ENCODE results near the gene MORN3. TPM values are rescaled to one million over a fixed set of nuclear protein-coding genes. Genes with fewer than 3 reads are reported as not detected.
A peak's percentile ranks its signal among the peaks of the same experiment; 100 is the strongest.

Gene MORN3
- total and polyA plus RNA-seq, 9 of the 15 experiments (the other 6 are each of a cell fraction or from before 2014, with no cell fraction given), result 0.09 to 0.27 (median 0.20) TPM

DNA sequence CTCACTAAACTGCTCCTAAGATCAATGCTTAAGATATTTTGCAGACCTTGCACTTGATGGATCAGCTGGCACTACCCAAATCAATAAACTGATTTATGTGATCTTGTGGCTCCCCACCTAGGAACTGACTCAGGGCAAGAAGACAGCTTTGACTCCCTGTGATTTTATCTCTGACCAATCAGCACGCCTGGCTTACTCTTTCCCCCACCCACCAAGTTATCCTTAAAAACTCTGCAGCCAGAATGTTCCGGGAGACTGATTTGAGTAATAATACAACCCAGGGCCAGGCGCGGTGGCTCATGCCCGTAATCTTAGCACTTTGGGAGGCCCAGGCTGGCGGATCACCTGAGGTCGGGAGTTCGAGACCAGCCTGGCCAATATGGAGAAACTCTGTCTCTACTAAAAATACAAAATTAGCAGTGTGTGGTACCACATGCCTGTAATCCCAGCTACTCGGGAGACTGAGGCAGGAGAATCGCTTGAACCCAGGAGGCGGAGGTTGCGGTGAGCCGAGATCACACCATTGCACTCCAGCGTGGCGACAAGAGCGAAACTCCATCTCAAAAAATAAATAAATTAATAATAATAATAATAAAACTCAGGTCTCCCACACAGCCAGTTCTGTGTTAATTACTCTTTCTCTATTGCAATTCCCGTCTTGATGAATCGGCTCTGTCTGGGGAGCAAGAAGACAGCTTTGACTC, 12.0 kb downstream of the MORN3 start (continued):
- TF ChIP-seq ZBTB11 (CRISPR knock-in tag; IDR thresholded peaks at IDR 0.05) (no peak), MYNN (IDR thresholded peaks at IDR 0.05) (no peak), MYNN (CRISPR knock-in tag; IDR thresholded peaks at IDR 0.05) (no peak), CBX1 (IDR thresholded peaks at IDR 0.05; ENCODE audit: low read depth) (no peak), PHF21A (IDR thresholded peaks at IDR 0.05; ENCODE audit: borderline replicate concordance, low read depth) (no peak), MAFK (IDR thresholded peaks at IDR 0.05; ENCODE audit: low read length) (no peak), SMAD3 (CRISPR knock-in tag; conservative IDR thresholded peaks at IDR 0.05) (no peak), BRCA1 (IDR thresholded peaks at IDR 0.05) (no peak), BRCA1 (CRISPR knock-in tag; IDR thresholded peaks at IDR 0.05) (no peak), TFE3 (CRISPR knock-in tag; IDR thresholded peaks at IDR 0.05) (no peak), GABPB2 (CRISPR knock-in tag; conservative IDR thresholded peaks at IDR 0.05) (no peak), ZNF3 (CRISPR knock-in tag; IDR thresholded peaks at IDR 0.05) (no peak), KAT8 (IDR thresholded peaks at IDR 0.05; ENCODE audit: low read depth) (no peak), FOS (IDR thresholded peaks at IDR 0.05; ENCODE audit: extremely low read depth, insufficient read length) (no peak), MED1 (CRISPR knock-in tag; IDR thresholded peaks at IDR 0.05; ENCODE audit: borderline replicate concordance) (no peak), EP300 (IDR thresholded peaks at IDR 0.05; ENCODE audit: low read length) (no peak), MTA2 (IDR thresholded peaks at IDR 0.05; ENCODE audit: low read depth) (no peak), SUPT5H (IDR thresholded peaks at IDR 0.05) (no peak), PKNOX1 (IDR thresholded peaks at IDR 0.05) (0 out of 2 replicates have a peak, but pooled peaks have one; percentile 11), NCOA4 (IDR thresholded peaks at IDR 0.05; ENCODE audit: partially characterized antibody) (no peak)
- TF ChIP-seq, protein P1, sequence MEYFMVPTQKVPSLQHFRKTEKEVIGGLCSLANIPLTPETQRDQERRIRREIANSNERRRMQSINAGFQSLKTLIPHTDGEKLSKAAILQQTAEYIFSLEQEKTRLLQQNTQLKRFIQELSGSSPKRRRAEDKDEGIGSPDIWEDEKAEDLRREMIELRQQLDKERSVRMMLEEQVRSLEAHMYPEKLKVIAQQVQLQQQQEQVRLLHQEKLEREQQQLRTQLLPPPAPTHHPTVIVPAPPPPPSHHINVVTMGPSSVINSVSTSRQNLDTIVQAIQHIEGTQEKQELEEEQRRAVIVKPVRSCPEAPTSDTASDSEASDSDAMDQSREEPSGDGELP (CRISPR knock-in tag; IDR thresholded peaks at IDR 0.05; ENCODE audit: borderline replicate concordance), result no peak; the same call in 1 of the 2 replicates
- TF ChIP-seq, protein P2, sequence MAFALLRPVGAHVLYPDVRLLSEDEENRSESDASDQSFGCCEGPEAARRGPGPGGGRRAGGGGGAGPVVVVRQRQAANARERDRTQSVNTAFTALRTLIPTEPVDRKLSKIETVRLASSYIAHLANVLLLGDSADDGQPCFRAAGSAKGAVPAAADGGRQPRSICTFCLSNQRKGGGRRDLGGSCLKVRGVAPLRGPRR (CRISPR knock-in tag; IDR thresholded peaks at IDR 0.05), result no peak
